ENCODE measurements around the gene PROK1.

PROK1 gene

DNA sequence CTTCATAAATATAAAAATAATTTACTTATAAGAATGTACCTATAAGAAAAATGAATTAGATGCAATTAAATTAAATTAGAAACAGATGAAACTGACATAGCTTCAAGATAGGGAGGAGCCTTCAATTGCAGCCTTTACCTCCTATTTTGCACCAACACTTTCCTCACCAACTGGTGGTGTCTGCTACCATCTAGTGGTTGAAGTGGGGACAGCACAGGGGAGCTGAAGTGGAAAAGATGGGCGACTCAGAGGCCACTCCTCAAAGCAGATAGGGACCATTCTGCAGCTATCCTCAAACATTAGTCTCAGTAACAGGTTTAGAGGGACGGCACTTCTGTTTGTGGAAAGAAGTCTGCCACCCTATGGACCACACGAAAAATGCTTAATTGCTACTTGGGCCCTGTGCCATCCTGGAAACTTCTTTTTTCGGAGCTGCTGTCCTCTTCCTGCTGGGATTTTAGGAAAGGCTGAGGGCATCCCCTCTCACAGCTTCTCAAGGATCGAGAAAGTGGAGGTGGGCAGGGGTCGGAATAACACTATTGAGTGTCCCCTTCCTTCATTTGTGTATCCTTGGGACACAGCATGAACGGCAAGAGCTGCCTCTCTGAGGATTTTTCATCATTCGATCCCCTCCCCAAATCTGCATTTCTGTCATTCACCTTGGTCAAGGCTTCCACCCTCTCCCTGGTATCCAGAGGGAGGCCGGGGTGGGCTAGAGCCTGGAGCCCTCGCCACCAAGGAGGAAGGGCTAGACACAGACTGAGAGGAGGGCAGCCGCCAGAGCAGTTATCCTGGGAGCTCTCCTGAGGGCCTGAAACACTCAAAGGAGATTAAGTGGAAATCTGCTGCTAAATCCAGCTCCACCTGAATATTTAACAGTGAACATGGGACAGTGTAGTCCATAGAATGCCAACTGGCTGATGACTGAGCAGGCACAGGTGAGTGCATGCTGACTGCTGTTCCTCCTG, 9.6 kb downstream of the PROK1 start:
- TF ChIP-seq, protein P1, sequence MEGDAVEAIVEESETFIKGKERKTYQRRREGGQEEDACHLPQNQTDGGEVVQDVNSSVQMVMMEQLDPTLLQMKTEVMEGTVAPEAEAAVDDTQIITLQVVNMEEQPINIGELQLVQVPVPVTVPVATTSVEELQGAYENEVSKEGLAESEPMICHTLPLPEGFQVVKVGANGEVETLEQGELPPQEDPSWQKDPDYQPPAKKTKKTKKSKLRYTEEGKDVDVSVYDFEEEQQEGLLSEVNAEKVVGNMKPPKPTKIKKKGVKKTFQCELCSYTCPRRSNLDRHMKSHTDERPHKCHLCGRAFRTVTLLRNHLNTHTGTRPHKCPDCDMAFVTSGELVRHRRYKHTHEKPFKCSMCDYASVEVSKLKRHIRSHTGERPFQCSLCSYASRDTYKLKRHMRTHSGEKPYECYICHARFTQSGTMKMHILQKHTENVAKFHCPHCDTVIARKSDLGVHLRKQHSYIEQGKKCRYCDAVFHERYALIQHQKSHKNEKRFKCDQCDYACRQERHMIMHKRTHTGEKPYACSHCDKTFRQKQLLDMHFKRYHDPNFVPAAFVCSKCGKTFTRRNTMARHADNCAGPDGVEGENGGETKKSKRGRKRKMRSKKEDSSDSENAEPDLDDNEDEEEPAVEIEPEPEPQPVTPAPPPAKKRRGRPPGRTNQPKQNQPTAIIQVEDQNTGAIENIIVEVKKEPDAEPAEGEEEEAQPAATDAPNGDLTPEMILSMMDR (conservative IDR thresholded peaks at IDR 0.05; ENCODE audit: low read depth, low read length), result peak; percentile 98
- no peak for DNase-seq (ENCODE audit: low read depth)
- H3K4me3 ChIP-seq (ENCODE audit: low read length), result no peak overlapping the region

DNA sequence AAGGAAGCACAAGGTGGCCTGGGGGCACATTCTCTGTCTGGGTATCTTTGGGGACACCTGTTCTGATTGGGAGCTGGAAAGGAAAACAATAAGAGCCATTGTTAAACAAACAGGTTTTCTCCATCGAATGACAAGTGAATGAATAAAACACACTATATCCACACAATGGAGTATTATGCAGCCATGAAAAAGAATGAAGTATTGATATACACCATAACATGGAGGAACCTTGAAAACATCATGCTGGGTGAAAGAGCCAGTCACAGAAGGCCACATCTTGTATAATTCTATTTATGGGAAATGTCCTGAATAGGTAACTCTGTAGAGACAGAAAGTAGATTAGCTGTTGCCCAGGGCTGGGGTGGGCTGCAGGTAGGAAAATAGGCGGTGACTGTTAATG, 11.1 kb downstream of the PROK1 start:
- H3K4me3 ChIP-seq (ENCODE audit: low read length), result no peak overlapping the region
- TF ChIP-seq, protein P1 (conservative IDR thresholded peaks at IDR 0.05; ENCODE audit: low read depth, low read length), result no peak
- DNase-seq (ENCODE audit: low read depth), result no peak

DNA sequence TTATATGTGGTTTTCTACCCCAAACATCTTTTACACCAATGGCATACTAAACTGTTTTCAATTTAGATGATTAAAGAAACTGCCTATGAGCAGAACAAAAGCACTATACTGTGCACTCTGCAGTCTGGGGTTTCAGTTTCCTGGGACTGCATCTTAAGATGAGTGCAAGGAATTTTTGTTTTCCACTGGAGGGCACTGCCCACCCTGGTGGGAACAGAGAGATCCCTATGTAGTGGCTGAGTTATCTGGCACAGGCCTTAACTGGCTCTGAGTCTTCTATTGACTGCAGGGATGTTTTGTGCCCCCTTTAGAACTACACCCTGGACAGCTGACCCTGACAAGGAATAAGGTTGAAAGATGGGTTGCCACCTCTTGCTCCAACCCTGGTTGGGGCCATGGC, 12.0 kb downstream of the PROK1 start:
- no peak for DNase-seq (ENCODE audit: low read depth)
- H3K4me3 ChIP-seq (ENCODE audit: low read length), result no peak overlapping the region
- TF ChIP-seq, protein P1 (conservative IDR thresholded peaks at IDR 0.05; ENCODE audit: low read depth, low read length), result peak; percentile 12

DNA sequence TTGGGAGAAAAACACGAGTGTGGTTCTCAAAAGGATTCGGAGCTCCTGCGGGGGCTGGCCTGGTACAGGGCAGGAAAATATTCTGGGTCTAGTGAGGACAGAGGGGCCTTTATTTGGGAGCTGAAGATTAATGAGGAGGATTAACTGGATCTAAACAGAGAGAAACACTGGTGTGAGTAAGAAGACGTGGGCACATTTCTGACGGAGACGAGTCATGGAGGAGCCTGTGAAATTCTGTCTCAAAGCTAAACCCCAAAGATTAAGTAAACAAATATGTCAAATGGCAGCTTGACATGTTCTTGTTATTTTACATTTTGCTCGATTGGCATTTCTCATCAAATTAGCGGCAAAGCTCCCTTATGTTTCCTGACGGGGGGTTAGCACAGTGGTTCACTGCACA, 12.8 kb downstream of the PROK1 start:
- TF ChIP-seq, protein P1 (conservative IDR thresholded peaks at IDR 0.05; ENCODE audit: low read depth, low read length), result no peak
- H3K4me3 ChIP-seq (ENCODE audit: low read length), result no peak overlapping the region
- peak; percentile 47 for DNase-seq (ENCODE audit: low read depth)

DNA sequence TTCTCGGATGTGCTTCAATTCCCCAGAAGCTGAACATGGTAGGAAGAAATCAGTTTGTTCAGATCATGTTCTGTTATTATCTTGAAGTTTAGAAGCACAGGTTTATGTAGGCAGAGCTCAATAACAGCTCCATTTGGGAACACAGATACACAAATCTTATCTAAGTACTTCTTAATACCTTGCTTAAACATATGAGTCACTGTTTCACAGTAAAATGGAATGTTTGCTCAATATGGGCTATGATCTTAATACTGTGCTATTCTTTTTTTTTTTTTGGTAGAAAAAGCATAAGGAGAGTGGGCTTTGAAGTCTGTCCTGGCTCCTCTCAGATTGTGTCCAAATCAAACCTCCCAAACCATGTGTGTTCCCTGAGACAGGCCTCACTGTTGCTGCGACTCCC, 13.4 kb downstream of the PROK1 start:
- TF ChIP-seq, protein P1 (conservative IDR thresholded peaks at IDR 0.05; ENCODE audit: low read depth, low read length), result no peak
- H3K4me3 ChIP-seq (ENCODE audit: low read length), result no peak overlapping the region

DNA sequence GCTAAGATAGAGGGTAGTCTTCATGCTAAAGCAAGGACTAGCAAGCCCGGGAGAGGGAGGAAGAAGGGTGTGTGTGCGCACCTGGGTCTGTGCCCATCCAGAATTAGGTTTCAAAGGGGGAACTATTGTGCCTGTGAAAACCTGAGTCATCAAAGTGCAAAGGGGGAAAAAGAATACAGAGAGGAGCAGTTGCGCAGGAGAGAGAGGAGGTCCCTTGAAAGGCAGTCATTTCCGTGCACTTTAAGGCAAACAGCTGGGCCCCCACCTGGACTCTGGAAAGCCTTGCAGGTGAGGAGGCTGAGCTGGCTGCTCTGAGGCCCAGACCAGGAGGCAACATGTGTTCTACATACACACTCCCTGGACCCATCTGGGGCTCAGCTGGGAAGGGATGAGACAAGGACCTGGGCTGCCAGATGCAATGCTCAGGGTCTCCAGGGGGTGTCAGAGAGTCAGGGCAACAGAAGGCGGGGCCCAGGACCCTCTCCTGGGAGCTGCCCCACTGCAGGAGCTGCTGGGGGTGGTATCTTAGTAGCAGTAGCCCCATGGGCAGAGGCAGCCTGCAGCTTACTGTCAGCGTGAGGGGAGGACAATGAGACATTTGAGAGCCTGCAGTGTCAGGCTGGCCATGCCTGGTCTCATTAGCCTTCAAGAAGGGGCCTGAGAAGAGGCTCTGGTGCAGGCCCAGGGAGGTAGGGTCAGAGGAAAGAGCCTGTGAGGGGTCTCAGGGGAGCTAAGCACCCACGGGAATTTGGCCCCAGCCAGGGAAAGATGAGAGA, 14.3 kb downstream of the PROK1 start:
- H3K4me3 ChIP-seq (ENCODE audit: low read length), result no peak overlapping the region
- TF ChIP-seq, protein P1 (conservative IDR thresholded peaks at IDR 0.05; ENCODE audit: low read depth, low read length), result no peak
- DNase-seq (ENCODE audit: low read depth), result no peak

More for the DNA sequence above, 13.4 kb downstream of the PROK1 start:
- DNase-seq (ENCODE audit: low read depth), result peak; percentile 60

Measured in retinal pigment epithelial cell (primary cell).